ENCODE results near the gene FLNB.

Gene FLNB

DNA sequence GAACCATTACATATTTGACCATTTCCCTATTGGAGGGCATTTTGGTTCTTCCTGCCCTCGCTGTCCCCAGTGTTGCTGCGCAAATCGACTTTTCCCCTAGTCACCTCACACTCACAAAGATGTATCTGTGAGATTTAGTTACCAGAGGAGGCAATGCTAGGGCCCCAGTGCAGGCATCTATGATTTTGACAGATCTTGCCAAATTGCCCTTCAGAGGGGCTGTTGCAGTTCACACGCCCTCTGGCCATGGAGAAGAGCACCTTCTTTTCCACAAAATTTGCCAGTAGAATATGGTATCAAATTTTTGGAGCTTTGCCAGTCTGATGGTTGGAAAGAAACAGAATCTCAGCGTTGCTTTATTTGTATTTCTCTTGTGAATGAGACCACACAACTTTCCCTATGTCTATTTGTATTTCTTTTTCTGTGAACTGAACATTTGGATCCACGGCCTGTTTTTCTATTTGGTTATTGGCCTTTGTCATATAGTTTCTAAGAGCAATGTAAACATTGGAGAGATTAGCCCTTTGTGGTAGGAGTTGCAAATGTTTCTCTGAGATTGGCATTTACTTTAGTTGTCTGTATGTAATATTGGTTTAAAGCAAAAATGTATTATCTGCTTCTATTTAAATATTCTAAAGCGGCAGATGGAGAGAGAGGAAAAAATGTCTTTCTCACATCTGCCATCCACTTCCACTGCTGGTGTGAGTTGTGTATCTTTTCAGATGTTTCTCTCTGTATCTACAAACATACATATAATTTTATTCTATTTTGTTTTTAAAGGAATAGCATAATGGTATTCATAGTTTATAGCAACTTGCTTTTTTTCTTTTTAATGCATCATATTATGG lies 136.5 kb downstream of the FLNB start:
- peaks cover 32% of the 10 kb centered on the region for H3K79me1 ChIP-seq (replicated peaks; ENCODE audit: low read length, poor library complexity, severe bottlenecking)
- 94% methylated on average over 6 of the region's 7 CpGs for WGBS
- H2BK15ac ChIP-seq (ENCODE audit: low read depth, poor library complexity, severe bottlenecking): no peak overlapping the region
- peak overlapping the region in 1 of 2 experiments; percentile 33 for H3K18ac ChIP-seq (ENCODE audit: low read depth in 1 of 2, low read length in 2 of 2)
- no peak overlapping the region for H2BK5ac ChIP-seq (ENCODE audit: low read depth, low read length, poor library complexity, severe bottlenecking)
- H2AK5ac ChIP-seq (ENCODE audit: low read length, severe bottlenecking): no peak overlapping the region
- no peak overlapping the region for H2AFZ ChIP-seq (ENCODE audit: low read depth, low read length)
- peaks cover 10% of the 10 kb centered on the region for H3K4me1 ChIP-seq (ENCODE audit: control insufficient read depth, insufficient read depth, low read depth, low read length)
- H3K27me3 ChIP-seq (ENCODE audit: control insufficient read depth in 1 of 2, insufficient read depth in 1 of 2, low read length in 2 of 2): no peaks in the 10 kb centered on the region
- no peak overlapping the region for H3K14ac ChIP-seq (ENCODE audit: low read length in 2 of 2)
- H3K4me3 ChIP-seq (ENCODE audit: insufficient read depth in 1 of 2, low read depth in 1 of 2, low read length in 2 of 2): no peak overlapping the region
- DNase-seq: no peak
- peaks cover 77 to 81% of the 10 kb centered on the region in 2 experiments for H3K36me3 ChIP-seq (ENCODE audit: control insufficient read depth in 1 of 2, insufficient read depth in 2 of 2, low read depth in 1 of 2, low read length in 2 of 2)
- no peak overlapping the region for H4K8ac ChIP-seq (ENCODE audit: low read length)
- no peak overlapping the region for H3K9ac ChIP-seq (ENCODE audit: low read length)
- H4K91ac ChIP-seq (ENCODE audit: low read length): no peak overlapping the region
- no peaks in the 10 kb centered on the region for H3K9me3 ChIP-seq (ENCODE audit: control insufficient read depth, low read length)
- H2BK120ac ChIP-seq (ENCODE audit: low read depth, low read length): no peak overlapping the region
- no peak overlapping the region for H3K4me2 ChIP-seq (ENCODE audit: low read length, poor library complexity, severe bottlenecking)
- no peak overlapping the region for H2BK12ac ChIP-seq (ENCODE audit: low read length in 2 of 2)
- H3K4ac ChIP-seq (ENCODE audit: low read depth in 1 of 2, low read length in 2 of 2): no peak overlapping the region
- no peak overlapping the region for H3K23ac ChIP-seq (ENCODE audit: low read length in 2 of 2)
- no peak overlapping the region for H3K27ac ChIP-seq (ENCODE audit: low read length, poor library complexity, severe bottlenecking)

GRCh38 chr3:58148049-58148448 lies 139.8 kb downstream of the FLNB start:
- no peak overlapping the region for H2BK15ac ChIP-seq (ENCODE audit: low read depth, poor library complexity, severe bottlenecking)
- no peak overlapping the region for H3K14ac ChIP-seq (ENCODE audit: low read length in 2 of 2)
- H3K23ac ChIP-seq (ENCODE audit: low read length in 2 of 2): no peak overlapping the region
- no peak overlapping the region for H2BK120ac ChIP-seq (ENCODE audit: low read depth, low read length)
- H4K91ac ChIP-seq (ENCODE audit: low read length): no peak overlapping the region
- 99% methylated on average over 9 of the region's 9 CpGs for WGBS
- no peak overlapping the region for H2BK5ac ChIP-seq (ENCODE audit: low read depth, low read length, poor library complexity, severe bottlenecking)
- DNase-seq: no peak
- no peak overlapping the region for H4K8ac ChIP-seq (ENCODE audit: low read length)
- H2BK12ac ChIP-seq (ENCODE audit: low read length in 2 of 2): no peak overlapping the region
- H3K4me2 ChIP-seq (ENCODE audit: low read length, poor library complexity, severe bottlenecking): no peak overlapping the region
- no peak overlapping the region for H3K9ac ChIP-seq (ENCODE audit: low read length)
- no peak overlapping the region for H3K4ac ChIP-seq (ENCODE audit: low read depth in 1 of 2, low read length in 2 of 2)
- no peak overlapping the region for H2AFZ ChIP-seq (ENCODE audit: low read depth, low read length)
- no peak overlapping the region for H3K4me3 ChIP-seq (ENCODE audit: insufficient read depth in 1 of 2, low read depth in 1 of 2, low read length in 2 of 2)
- H3K4me1 ChIP-seq (ENCODE audit: control insufficient read depth, insufficient read depth, low read depth, low read length): peaks cover 10% of the 10 kb centered on the region
- H3K27ac ChIP-seq (ENCODE audit: low read length, poor library complexity, severe bottlenecking): no peak overlapping the region
- H3K18ac ChIP-seq (ENCODE audit: low read depth in 1 of 2, low read length in 2 of 2): no peak overlapping the region
- no peaks in the 10 kb centered on the region for H3K27me3 ChIP-seq (ENCODE audit: control insufficient read depth in 1 of 2, insufficient read depth in 1 of 2, low read length in 2 of 2)
- H3K36me3 ChIP-seq (ENCODE audit: control insufficient read depth in 1 of 2, insufficient read depth in 2 of 2, low read depth in 1 of 2, low read length in 2 of 2): peaks cover 81 to 83% of the 10 kb centered on the region in 2 experiments
- peaks cover 33% of the 10 kb centered on the region for H3K79me1 ChIP-seq (replicated peaks; ENCODE audit: low read length, poor library complexity, severe bottlenecking)
- H2AK5ac ChIP-seq (ENCODE audit: low read length, severe bottlenecking): no peak overlapping the region
- H3K9me3 ChIP-seq (ENCODE audit: control insufficient read depth, low read length): no peaks in the 10 kb centered on the region

GRCh38 chr3:58150130-58150809 lies 142.0 kb downstream of the FLNB start:
- no peak overlapping the region for H2BK5ac ChIP-seq (ENCODE audit: low read depth, low read length, poor library complexity, severe bottlenecking)
- H3K9ac ChIP-seq (ENCODE audit: low read length): no peak overlapping the region
- WGBS: 97% methylated on average over 13 of the region's 14 CpGs
- no peak overlapping the region for H3K4me2 ChIP-seq (ENCODE audit: low read length, poor library complexity, severe bottlenecking)
- no peak overlapping the region for H2BK120ac ChIP-seq (ENCODE audit: low read depth, low read length)
- H3K18ac ChIP-seq (ENCODE audit: low read depth in 1 of 2, low read length in 2 of 2): no peak overlapping the region
- H3K4ac ChIP-seq (ENCODE audit: low read depth in 1 of 2, low read length in 2 of 2): no peak overlapping the region
- peaks cover 35% of the 10 kb centered on the region for H3K79me1 ChIP-seq (replicated peaks; ENCODE audit: low read length, poor library complexity, severe bottlenecking)
- no peaks in the 10 kb centered on the region for H3K4me1 ChIP-seq (ENCODE audit: control insufficient read depth, insufficient read depth, low read depth, low read length)
- H3K36me3 ChIP-seq (ENCODE audit: control insufficient read depth in 1 of 2, insufficient read depth in 2 of 2, low read depth in 1 of 2, low read length in 2 of 2): peaks cover 92 to 93% of the 10 kb centered on the region in 2 experiments
- no peak overlapping the region for H2AK5ac ChIP-seq (ENCODE audit: low read length, severe bottlenecking)
- no peak overlapping the region for H3K14ac ChIP-seq (ENCODE audit: low read length in 2 of 2)
- H2BK15ac ChIP-seq (ENCODE audit: low read depth, poor library complexity, severe bottlenecking): no peak overlapping the region
- no peaks in the 10 kb centered on the region for H3K27me3 ChIP-seq (ENCODE audit: control insufficient read depth in 1 of 2, insufficient read depth in 1 of 2, low read length in 2 of 2)
- H3K4me3 ChIP-seq (ENCODE audit: insufficient read depth in 1 of 2, low read depth in 1 of 2, low read length in 2 of 2): no peak overlapping the region
- no peak overlapping the region for H3K27ac ChIP-seq (ENCODE audit: low read length, poor library complexity, severe bottlenecking)
- no peak overlapping the region for H3K23ac ChIP-seq (ENCODE audit: low read length in 2 of 2)
- no peak overlapping the region for H2BK12ac ChIP-seq (ENCODE audit: low read length in 2 of 2)
- no peak overlapping the region for H4K91ac ChIP-seq (ENCODE audit: low read length)
- DNase-seq: no peak
- no peak overlapping the region for H4K8ac ChIP-seq (ENCODE audit: low read length)
- H3K9me3 ChIP-seq (ENCODE audit: control insufficient read depth, low read length): no peaks in the 10 kb centered on the region
- H2AFZ ChIP-seq (ENCODE audit: low read depth, low read length): no peak overlapping the region

- H3K23ac ChIP-seq (ENCODE audit: low read length in 2 of 2): no peak overlapping the region
- H3K9ac ChIP-seq (ENCODE audit: low read length): no peak overlapping the region
- no peak overlapping the region for H2AFZ ChIP-seq (ENCODE audit: low read depth, low read length)
- no peak overlapping the region for H3K14ac ChIP-seq (ENCODE audit: low read length in 2 of 2)
- peaks cover 90 to 93% of the 10 kb centered on the region in 2 experiments for H3K36me3 ChIP-seq (ENCODE audit: control insufficient read depth in 1 of 2, insufficient read depth in 2 of 2, low read depth in 1 of 2, low read length in 2 of 2)
- no peak overlapping the region for H4K91ac ChIP-seq (ENCODE audit: low read length)
- H2BK120ac ChIP-seq (ENCODE audit: low read depth, low read length): no peak overlapping the region
- no peak overlapping the region for H4K8ac ChIP-seq (ENCODE audit: low read length)
- H3K27ac ChIP-seq (ENCODE audit: low read length, poor library complexity, severe bottlenecking): no peak overlapping the region
- 89% methylated on average over 11 of the region's 13 CpGs for WGBS
- no peaks in the 10 kb centered on the region for H3K9me3 ChIP-seq (ENCODE audit: control insufficient read depth, low read length)
- DNase-seq: no peak
- H3K4ac ChIP-seq (ENCODE audit: low read depth in 1 of 2, low read length in 2 of 2): no peak overlapping the region
- no peak overlapping the region for H2BK5ac ChIP-seq (ENCODE audit: low read depth, low read length, poor library complexity, severe bottlenecking)
- no peak overlapping the region for H3K4me3 ChIP-seq (ENCODE audit: insufficient read depth in 1 of 2, low read depth in 1 of 2, low read length in 2 of 2)
- H3K4me2 ChIP-seq (ENCODE audit: low read length, poor library complexity, severe bottlenecking): no peak overlapping the region
- no peaks in the 10 kb centered on the region for H3K4me1 ChIP-seq (ENCODE audit: control insufficient read depth, insufficient read depth, low read depth, low read length)
- no peak overlapping the region for H2BK15ac ChIP-seq (ENCODE audit: low read depth, poor library complexity, severe bottlenecking)
- no peak overlapping the region for H3K18ac ChIP-seq (ENCODE audit: low read depth in 1 of 2, low read length in 2 of 2)
- H3K79me1 ChIP-seq (replicated peaks; ENCODE audit: low read length, poor library complexity, severe bottlenecking): peaks cover 31% of the 10 kb centered on the region
- no peaks in the 10 kb centered on the region for H3K27me3 ChIP-seq (ENCODE audit: control insufficient read depth in 1 of 2, insufficient read depth in 1 of 2, low read length in 2 of 2)
- H2BK12ac ChIP-seq (ENCODE audit: low read length in 2 of 2): no peak overlapping the region
- H2AK5ac ChIP-seq (ENCODE audit: low read length, severe bottlenecking): no peak overlapping the region
Measured at GRCh38 chr3:58150810-58151199, 142.6 kb downstream of the FLNB start.

Measured in mesenchymal stem cell (in vitro differentiated cells and primary cell).